Measurements from ENCODE around the gene SENP2.
"Not testable (repeated sequence)": the region's sequence is repeated elsewhere in the genome, so short reads cannot be mapped to it uniquely, and the experiment has no call there.

The SENP2 gene

GRCh38 chr3:185648396-185648795, 62.3 kb downstream of the SENP2 start:
- no peak for DNase-seq

- no peak for DNase-seq
These were observed 63.3 kb downstream of the SENP2 start for GRCh38 chr3:185649414-185649813.

- DNase-seq, result no peak
These were observed 65.9 kb downstream of the SENP2 start for GRCh38 chr3:185651971-185652370.

- DNase-seq, result no peak
These were observed 68.1 kb downstream of the SENP2 start for GRCh38 chr3:185653949-185654757.

GRCh38 chr3:185654758-185655145, 68.7 kb downstream of the SENP2 start:
- DNase-seq, result no peak

- no peak for DNase-seq
These were observed 69.6 kb downstream of the SENP2 start for GRCh38 chr3:185655426-185656320.

GRCh38 chr3:185656321-185656840, 70.3 kb downstream of the SENP2 start:
- DNase-seq, result no peak

- no peak for DNase-seq
These were observed 71.1 kb downstream of the SENP2 start for GRCh38 chr3:185657211-185657610.

GRCh38 chr3:185657691-185658503, 71.8 kb downstream of the SENP2 start:
- no peak for DNase-seq

GRCh38 chr3:185658504-185658912, 72.4 kb downstream of the SENP2 start:
- no peak for DNase-seq

GRCh38 chr3:185658943-185659342, 72.8 kb downstream of the SENP2 start:
- DNase-seq, result no peak

GRCh38 chr3:185659942-185660921, 74.1 kb downstream of the SENP2 start:
- peak; percentile 63 to 74 for DNase-seq

- DNase-seq, result not testable (repeated sequence)
These were observed 75.2 kb downstream of the SENP2 start for GRCh38 chr3:185661296-185661695.

GRCh38 chr3:185661772-185662171, 75.7 kb downstream of the SENP2 start:
- DNase-seq, result no peak

GRCh38 chr3:185663929-185664328, 77.8 kb downstream of the SENP2 start:
- no peak for DNase-seq

- DNase-seq, result no peak
These were observed 81.5 kb downstream of the SENP2 start for GRCh38 chr3:185667574-185667973.

- no peak for DNase-seq
These were observed 91.2 kb downstream of the SENP2 start for GRCh38 chr3:185677146-185677829.

GRCh38 chr3:185678027-185678426, 91.9 kb downstream of the SENP2 start:
- DNase-seq, result no peak

- DNase-seq, result no peak
These were observed 94.1 kb downstream of the SENP2 start for GRCh38 chr3:185680231-185680630.

Data from activated CD4-positive, alpha-beta T cell treated with anti-CD3 and anti-CD28 coated beads, Interleukin-2, amount 50 U/mL, for 48 hours (primary cell).